ENCODE measurements around the gene PDE4D.
"Not testable (repeated sequence)": the region's sequence is repeated elsewhere in the genome, so short reads cannot be mapped to it uniquely, and the experiment has no call there.

Gene PDE4D

DNA sequence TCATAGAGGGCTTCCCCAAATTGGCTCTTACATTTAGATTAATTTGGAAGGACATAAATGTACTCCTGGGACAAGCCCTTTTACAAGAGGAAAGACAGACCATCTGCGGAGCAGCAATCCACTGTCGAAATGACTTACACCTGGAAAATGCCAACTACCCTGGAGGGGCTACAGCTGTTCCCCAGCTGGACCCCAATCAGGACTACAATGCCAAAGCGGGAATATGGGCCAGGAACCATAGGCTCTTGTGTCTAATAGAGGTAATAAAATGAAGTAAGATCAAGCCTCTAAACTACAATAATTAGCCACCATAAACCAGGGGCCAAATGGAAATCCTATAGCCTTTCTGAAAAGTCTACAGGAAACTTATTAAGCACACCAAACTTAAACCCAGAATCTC is 581.3 kb downstream of the PDE4D start:
- no peak for DNase-seq

DNA sequence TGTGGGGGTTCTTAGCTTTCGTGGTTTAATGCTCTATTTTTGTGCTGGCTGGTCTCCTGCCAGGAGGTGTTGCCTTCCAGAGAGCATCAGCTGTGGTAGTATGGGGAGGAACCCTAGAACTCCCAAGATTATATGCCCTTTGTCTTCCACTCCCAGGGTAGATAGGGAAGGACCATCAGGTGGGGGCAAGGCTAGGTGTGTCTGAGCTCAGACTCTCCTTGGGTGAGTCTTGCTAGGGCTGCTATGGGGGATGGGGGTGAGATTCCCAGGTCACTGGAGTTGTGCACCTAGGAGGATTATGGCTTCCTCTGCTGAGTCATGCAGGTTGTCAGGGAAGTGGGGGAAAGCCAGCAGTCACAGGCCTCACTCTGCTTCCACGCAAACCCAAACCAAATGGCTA is 584.8 kb downstream of the PDE4D start:
- DNase-seq: not testable (repeated sequence)

DNA sequence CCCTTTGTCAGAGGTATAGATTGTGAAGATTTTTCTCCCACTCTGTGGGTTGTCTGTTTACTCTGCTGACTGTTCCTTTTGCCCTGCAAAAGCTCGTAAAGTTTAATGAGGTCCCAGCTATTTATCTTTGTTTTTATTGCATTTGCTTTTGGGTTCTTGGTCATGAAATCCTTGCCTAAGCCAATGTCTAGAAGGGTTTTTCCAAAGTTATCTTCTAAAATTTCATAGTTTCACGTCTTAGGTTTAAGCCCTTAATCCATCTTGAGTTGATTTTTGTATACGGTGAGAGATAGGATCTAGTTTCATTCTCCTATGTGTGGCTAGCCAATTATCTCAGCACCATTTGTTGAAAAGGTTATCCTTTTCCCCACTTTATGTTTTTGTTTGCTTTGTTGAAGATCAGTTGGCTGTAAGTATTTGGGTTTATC is 590.2 kb downstream of the PDE4D start:
- DNase-seq: not testable (repeated sequence)

DNA sequence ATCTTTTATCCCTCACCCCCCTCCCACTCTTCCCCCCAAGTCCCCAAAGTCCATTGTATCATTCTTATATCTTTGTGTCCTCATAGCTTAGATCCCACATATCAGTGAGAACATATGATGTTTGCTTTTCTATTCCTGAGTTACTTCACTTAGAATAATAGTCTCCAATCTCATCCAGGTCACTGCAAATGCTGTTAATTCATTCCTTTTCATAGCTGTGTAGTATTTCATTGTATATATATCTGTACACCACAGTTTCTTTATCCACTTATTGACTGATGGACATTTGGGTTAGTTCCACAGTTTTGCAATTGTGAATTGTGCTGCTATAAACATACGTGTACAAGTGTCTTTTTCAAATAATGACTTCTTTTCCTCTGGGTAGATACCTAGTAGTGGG is 591.0 kb downstream of the PDE4D start:
- not testable (repeated sequence) for DNase-seq

DNA sequence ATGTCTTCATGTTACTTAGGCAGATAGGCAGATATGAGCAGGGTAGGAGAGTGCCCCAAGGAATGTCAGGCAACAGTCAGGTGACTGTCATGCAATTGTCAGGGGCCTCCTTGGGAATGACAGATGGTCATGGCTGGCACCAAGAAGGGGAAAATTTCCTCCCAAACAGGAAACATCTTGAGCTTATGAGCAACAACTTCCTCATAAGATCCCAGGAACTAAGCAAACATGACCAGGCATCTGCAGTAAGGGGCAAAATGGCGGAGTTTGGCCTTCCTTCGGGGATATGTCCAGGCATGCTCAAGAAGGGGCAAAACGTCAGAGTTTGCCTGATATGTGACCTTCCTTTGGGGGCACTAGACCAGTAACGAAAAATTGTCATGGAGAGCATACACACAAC is 591.8 kb downstream of the PDE4D start:
- DNase-seq: no peak

DNA sequence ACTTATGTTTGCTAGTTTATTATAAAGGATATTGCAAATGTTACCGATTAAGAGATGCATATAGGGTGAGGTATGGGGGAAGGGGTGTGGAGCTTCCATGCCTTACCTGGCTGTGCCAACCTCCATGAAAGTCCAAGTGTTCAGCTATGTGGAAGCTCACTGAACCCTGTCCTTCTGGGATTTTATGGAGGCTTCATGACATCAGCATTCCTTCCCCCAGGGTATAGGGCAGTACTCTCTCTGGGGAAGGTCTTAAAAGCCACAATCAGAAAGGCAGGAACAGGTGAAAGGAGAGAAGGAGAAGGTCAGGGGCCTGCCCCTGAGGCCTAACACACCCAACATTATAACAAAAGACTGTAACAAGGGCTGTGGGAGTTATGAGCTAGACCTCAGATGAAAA is 592.6 kb downstream of the PDE4D start:
- DNase-seq: no peak

DNA sequence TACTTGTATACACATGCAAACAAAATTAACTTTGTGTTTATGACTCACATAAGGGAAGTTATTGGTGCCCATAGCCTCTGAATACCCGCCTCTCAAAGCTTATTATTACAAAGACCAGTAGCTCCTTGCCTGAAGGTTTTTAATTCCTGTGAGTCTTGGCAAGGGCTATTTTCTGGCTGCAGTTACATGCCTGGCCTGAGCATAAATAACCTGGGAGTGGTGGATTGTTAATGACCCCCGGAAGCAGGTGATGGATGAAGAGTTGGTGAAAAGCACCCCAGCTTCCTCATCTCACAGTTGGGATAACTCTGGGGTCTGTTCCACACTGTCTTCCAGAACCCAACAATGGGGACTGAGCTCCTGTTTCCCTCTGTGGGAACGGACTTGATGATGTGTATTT is 594.5 kb downstream of the PDE4D start:
- no peak for DNase-seq

DNA sequence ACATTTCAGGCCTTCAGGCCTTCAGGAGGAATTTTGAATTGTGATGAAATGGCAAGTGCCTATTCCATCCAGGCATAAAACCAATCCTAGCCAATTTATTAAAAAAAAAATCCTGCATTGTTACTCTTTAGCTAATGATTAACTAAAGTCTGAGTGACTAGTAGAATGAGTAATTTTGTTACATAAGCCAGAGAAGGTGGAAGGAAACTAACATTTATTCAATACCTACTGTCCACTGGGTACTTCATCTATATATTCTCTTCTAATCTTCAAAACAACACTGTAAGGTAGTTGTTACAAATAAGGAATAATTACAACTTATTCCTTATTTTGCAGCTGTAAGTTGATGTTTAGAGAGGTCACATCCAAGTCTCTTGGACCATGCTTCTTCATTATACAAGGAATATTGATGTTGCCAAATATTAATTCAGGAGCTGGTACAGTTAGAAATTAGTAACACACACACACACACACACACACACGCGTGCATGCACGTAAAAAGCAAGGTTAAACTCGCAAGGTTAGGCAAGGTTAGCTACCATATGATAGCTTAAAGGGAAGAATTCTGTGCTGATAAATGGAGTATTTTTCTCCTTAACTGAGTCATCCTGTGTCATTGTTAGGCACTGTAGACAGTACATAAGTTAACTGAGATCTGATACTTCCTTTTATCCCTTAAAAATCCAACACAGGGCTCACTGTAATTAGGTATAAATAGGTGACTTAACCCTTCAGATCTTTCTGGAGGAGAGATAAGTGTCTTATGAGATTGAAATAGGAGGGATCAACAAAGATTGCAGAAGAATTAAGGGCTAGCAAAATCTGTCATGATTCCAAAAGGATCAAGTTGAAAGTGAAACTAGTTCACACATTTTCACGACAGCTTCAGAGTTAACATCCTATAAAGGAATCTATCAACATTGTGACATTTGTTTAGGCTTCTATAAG is 596.9 kb downstream of the PDE4D start:
- DNase-seq: no peak

DNA sequence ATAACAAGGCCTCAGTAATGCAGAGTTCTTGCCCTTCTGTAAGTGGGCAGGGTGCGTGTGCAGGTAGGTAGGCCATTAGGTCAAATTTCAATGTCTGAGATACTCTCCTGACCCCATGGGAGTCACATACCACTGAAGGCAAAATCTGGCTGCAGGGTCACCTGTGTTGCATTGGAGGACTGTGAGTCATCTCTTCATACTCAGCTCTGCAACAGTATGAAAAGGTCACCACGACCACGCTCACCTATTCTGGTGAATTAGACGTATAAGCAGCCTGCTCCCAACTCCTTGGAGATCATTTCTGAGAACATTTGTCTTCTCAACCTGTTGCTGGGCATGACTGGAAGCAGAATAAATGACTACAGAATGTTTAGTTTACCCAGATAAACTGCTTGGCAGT is 599.8 kb downstream of the PDE4D start:
- no peak for DNase-seq

DNA sequence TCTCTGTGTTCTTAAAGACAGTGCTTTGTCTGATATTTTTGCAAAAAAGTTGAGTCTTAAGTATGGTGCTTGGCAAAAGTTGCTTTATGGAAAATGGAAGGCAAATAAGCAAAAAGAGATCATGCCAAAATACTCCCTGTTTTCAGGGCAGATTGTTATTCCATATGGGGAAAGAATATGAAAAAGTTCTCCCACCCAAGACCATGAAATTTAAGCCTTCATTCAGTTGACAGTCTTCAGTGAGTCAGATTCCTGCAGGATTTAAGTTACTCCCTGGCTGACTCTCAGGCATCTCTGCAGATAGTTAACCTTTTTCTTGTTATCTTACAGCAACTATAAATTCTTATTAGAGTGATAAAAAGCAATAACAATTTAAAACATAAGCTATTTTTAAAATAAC is 601.6 kb downstream of the PDE4D start:
- DNase-seq: no peak

DNA sequence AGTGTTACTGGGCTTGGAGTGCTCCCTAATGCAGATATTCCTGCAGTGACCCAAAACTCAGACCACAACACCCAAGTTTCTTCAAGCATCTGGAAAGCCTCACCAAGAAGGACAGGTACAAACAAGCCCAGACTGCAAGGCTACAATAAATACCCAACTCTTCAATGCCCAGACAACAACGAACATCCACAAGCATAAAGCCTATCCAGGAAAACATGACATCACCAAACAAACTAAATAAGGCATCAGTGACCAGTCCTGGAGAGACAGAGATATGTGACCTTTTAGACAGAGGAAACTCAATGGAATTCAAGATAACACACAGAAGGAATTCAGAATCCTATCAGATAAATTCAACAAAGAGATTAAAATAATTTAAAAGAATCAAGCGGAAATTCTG is 605.6 kb downstream of the PDE4D start:
- DNase-seq: no peak

DNA sequence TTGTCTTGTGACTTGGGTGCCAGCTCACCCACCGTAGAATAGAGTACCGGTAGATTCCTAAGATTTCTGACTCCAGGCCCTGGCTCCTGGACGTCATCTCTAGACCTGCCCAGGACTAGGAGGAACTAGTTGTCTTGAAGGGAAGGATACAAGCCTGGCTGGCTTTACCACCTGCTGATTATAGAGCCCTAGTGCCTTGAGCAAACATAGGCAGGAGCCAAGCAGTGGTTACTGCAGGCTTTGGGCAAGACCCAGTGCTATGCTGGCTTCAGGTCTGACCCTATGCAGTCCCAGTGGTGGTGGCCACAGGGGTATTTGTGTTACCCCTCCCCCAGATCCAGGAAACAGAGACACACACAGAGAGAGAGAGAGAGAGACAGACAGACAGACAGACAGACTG is 606.2 kb downstream of the PDE4D start:
- DNase-seq: no peak

DNA sequence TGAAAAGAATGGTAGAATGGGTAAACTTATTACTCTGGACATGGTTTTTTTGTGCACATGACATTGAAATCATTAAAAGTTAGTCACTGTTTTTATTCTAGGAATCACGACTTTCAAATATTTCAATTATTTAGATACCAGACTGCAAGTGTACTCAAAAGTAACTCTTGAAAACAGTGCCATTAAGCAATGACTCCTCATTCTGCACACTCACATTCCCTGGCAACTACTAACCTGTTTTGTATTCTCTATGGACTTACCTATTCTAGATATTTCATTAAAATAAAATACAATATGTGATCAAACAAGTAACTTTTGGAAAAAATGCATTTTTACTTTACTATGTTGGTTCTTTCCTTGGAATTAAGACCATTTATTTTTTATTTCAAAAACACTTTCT is 607.0 kb downstream of the PDE4D start:
- no peak for DNase-seq

DNA sequence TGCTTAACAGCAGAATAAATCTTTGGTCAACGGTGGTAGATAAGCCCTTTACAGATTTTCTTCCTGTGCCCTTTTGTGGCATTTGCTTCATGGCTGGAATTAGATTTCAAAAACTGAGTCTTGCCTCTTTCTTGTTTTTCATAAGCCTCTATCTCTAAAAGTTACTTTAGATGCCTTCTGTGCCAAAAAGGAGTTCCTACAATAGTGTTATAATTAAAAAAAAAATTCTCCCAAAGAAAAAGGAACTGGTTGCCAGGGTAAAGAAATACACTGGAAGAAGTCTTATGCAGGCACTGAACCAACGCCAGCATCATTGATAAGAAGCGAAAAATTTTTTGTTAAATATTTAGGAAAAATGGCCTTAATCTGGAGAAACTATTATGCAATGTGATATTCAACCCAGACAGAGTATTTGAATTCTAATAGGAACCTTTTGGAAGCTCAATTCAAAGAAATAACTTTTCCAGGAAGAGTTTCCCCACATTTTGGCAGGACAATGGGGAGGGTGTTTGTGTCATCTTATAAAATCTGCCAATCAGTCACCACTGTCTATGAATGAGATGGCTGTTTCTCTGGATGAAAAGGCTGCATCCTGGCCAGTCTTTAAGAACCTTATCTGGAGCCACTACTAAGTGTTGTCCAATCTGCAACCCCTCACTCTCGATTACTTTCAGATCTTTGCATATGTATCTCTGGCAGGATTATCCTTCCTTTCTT is 608.1 kb downstream of the PDE4D start:
- DNase-seq: no peak

DNA sequence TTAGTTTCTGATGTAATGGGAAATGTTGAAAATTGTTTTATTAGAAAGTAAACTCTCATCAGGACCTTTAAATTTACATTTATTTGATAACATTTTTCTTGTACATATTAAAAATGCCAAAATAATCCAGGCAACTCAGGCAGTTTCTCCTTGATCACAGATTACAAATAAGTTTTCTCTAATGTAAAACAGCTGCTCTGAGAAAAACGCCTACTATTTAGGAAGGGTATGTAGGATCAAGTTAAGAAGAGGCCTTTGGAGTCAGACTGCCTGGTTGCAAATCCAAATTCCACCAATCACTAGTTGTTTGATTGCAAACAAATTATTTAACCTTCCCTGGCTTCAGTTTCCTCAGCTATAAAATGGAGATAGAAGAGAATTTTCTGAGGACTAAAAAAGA is 610.8 kb downstream of the PDE4D start:
- DNase-seq: no peak

DNA sequence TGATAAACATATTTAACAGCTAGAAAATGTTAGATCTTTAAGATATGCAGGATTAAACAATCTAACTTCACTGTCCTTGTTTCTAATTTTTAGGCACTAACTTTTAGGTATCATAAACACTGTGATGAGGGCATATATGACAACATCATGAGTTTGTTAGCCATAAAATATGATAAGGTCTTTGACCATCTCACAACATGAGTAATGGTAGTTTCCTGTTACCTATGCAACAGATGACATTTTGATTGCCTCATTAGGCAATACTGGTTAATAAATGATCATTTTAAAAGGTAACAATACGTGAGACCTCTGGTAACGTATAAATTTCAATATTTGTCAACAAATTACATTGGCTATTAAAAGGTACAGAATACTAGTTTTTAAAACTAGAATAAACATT is 613.5 kb downstream of the PDE4D start:
- DNase-seq: no peak

DNA sequence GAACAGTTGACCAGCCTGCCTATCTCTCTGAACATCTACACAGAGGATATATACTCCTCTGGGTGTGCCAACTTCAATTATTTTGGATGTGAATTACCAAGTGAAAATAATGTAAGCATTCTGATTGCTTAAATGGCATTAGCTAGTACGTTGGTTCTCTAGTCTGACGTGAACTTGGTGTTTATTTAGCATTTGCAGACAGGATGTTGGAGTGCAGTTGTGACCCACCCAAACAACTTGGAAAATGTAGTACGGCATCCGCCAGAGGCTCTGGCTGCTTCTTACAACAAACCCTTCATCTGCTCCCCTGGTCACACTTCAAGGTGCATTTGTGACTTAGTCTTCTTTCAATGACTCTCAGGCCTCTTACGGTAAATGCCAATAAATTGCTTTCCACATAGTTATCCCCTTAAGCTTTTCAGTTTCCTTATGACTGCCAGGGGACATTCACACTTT is 616.6 kb downstream of the PDE4D start:
- no peak for DNase-seq

DNA sequence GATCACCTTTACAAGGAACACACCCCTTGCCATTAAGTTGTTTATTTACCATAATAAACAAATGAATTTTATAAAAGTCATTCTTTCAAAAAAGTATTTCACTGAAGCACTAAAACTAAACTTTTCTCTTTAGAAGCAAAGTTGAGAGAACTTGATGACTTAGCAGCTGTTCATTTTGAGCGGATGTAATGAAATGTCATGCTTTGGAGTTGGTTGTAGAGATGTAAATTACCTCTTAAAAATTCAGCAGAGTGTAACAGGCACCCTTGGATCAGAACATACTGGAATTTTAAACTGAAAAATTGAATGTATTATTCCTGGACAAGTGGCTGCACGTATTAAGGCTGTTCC is 617.2 kb downstream of the PDE4D start:
- no peak for DNase-seq

DNA sequence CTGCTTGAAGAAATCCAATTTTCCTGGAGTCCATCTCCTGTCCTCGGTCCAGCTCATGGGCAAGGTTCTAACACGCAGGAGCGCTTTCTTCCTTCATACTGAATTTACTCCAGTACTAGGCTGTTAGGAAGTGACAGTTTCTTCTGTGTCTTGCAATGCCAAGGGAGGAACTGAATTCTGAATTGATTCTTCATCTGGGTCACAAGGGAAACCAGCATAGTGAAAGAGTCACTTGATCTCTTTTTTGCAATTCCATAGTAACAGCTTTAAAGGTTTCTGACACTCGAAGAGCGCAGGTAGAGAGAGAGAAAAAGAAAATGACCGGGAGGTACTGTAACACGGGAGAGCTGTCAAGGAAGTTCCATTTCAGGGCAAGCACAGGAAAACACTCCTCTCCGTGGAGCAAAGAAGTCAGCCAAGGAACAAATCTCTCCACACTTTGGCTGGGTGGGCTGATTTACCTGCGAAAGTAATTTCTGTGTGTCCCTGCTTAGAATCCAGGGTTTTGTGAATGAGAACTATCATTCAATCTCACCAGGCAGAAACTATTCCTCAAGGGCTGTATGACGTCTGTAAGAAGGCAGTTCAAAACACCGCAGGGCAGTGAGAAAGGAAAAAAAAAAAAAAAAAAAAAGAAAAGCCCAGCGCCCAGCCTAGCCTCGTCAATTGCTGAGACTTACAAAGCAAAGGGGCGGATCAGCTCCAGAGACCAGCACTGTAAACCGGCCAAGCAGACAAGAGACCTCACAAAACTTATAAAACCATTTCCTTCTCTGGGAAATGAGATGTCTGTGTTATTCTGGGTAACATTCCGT is 617.8 kb downstream of the PDE4D start:
- no peak for DNase-seq

DNA sequence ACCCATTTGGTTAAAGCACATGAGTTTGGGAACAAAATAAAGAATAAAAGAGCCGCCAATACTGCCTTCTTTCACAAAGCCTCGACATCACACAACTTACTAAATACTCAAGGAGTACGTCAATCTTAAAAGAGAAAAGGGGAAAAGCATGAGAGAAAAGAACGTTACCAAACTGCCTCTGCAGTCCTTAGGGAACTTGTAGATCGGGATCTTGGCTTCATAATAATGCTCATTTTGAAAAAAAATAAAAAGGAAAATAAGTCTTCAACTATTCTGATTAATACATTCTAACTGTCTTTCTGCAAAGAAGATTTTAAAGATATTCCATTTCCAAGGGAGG is 618.4 kb downstream of the PDE4D start:
- DNase-seq: no peak

DNA sequence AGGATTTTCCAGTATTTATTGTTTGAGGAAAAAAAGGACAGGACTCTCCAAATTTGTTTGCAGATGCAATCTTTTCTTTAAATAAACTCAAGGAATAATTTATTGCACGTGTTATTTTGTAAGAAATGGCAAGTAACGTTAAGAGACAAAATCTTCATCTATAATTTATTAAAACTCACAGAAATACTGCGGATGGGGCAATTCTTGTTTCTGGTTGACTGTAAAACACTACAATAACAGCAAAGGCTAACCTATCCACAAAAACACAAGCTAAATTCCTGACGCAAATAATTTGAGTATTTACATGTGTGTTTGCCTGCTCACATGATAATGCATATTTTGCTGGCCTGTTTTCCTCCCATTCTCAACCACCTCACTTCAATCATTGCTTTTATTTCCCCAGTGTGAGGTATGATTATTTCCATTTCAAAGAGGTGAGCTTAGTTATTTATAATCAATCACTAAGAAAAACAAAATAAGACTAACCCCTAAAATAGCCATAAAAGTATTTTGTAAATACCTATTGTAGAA is 619.4 kb downstream of the PDE4D start:
- no peak for DNase-seq

DNA sequence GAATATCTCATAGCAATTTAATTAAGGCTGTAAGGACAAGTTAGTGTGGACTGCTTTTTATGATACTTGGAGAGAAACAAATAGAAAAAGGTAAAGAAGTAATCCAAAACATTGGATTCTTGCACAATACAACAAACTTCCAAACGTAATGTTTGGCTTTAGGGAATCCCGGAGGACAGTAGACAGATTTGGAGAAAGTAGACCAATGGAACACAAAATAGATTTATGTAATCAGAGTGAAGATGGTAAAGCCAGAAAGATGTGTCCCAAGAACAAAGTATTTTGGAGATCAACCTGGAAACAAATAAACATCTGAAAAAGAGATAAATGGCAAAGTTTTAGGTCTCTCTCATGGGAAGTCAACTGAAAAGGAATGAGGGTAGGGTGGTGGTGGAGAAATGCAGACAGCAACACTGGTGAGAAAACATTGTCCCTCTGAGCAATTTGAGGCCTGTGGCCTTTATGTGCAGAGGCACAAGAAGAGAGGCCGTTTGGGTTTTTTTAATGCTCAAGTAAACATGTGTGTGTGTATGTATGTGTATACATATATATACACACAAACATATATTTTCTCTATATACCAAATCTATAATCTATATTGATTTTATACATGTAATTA is 620.6 kb downstream of the PDE4D start:
- DNase-seq: no peak
